Measurements from ENCODE around the gene SLC6A17.

SLC6A17 gene

DNA sequence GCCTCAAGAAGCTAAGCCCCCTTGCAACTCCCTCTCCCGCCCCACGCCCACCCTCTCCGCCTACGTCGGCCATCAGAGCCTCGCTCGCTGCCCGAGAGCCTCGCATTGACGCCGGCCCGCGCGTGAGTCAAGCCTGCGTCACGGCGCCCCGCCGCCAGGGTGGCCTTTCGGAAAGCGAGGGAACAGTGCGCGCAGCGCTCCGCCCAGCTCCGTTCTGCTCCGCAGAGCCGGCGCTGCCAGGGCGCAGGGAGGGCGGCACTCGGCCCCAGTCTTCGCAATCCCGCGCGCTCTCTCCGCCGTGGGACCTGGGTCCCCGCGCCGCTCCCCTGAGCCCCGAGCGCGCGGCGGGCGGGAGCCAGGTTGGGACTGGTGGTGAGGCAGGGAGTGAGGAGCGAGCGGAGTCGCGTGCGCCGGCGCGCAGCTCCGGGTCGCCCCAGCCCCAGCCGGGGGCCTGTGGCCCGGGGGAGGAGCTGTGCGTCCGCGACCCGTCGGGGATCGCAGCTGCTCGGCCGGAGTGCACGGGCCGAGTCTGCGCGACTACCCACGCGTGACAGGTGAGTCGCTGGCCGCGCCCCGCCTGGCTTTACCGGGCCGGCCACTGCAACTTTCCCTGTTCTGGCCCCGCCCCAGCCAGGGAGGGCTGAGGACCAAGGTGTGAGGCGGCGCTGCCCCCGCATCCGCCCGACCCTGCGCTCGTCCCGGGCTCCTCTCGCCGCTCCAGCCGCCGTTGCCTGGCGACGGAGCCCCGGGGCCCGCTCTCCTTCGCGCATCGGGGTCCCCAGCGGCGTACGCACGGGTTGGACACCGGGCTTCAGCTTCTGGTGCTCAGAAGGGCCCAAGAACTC is at the start of gene SLC6A17:
SLC6A17 (plus strand) TSS at position 165 of the 845 bp plus-strand sequence. CDS start 16,436 bp downstream, outside the sequence.
- peaks cover 3% of the 10 kb centered on the region for H3K4me1 Mint-ChIP-seq
- DNase-seq, result peak; percentile 39
- CTCF ChIA-PET, result no interaction called here
- peaks cover 3% of the 10 kb centered on the region for H3K27me3 Mint-ChIP-seq
- no peaks in the 10 kb centered on the region for H3K9me3 Mint-ChIP-seq
- H3K27ac Mint-ChIP-seq, result no peak within 1 kb of the TSS
- H3K36me3 Mint-ChIP-seq, result no peaks in the 10 kb centered on the region
- H3K4me3 Mint-ChIP-seq, result no peak within 1 kb of the TSS

DNA sequence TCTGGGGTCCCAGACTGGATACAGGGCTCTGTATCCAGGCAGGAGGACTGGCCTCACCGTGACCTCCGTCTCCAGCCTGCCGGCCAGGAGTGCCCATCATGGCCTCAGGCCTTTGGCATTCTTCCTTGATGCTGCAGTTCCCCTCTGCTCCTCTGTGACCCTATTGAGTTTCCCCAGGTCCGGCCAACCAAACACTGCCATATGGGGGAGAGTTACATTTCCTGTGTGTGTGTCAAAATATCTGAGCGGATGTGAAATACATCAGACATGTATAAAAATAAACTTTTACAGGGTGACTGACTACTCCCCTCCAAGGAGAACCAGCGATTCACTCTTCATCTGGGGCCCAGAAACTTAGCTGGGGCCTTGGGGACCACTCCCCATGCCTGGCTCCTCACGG is 48.2 kb upstream of the SLC6A17 start:
- no peaks in the 10 kb centered on the region for H3K36me3 Mint-ChIP-seq
- no peaks in the 10 kb centered on the region for H3K9me3 Mint-ChIP-seq
- H3K4me1 Mint-ChIP-seq, result no peaks in the 10 kb centered on the region
- CTCF ChIA-PET, result interaction anchor here (1.1 to 9.0 kb wide), 5 partner anchors 11 to 49 kb away, joined by 3 to 133 read pairs (median 6); partner anchors contain the start of gene UBL4B
- H3K27me3 Mint-ChIP-seq, result peaks cover 46% of the 10 kb centered on the region
- H3K4me3 Mint-ChIP-seq, result no peak overlapping the region
- no peak for DNase-seq
- no peak overlapping the region for H3K27ac Mint-ChIP-seq

DNA sequence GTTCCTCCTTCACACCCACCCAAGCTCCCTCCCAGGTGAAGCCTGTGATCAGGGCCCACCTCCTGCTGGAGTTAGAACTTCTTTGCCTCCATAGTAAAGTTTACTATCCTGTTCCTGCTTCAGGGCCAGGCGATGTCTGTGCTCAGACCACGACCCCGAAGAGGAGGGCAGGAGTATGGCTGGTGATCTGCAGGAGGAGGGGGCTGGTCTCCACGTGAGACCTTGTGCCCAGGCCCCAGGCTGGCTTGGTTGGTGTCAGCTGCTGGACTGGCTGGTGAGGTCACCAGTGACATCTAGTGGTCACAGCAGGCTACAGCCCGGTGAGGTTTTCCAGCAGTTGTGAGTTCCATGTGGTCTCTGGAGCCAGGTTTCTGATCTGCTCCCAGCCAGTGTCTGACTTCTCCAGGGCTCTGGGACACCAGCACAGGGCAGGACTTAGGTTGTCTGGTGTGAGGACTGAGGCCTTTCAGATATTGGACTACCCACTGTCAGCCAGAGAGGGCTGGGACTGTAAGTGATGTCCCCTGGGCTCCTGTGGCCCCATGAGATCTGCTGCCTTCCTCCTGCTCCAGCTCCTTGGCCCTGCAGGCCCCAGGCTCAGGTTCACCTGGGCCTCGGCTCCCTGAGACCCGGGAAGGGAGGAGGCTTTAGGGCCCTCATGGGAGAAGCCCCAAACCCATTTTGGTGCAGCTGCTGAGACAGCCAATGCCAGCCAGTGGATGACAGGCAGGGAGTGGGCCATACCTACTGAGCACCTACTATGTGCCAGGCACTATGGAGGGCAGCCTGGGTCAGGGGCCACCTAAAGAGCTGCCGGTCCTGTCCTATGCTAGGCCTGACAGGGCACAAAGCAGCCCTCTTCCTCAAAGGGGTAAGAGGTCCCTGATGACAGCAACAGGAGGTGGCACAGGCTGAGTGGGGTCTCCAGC is 44.0 kb upstream of the SLC6A17 start:
- H3K4me1 Mint-ChIP-seq, result no peaks in the 10 kb centered on the region
- peak; percentile 73 for DNase-seq
- H3K36me3 Mint-ChIP-seq, result no peaks in the 10 kb centered on the region
- H3K4me3 Mint-ChIP-seq, result no peak overlapping the region
- H3K27me3 Mint-ChIP-seq, result peaks cover 39% of the 10 kb centered on the region
- CTCF ChIA-PET, result interaction anchor here (1.0 to 9.0 kb wide), 17 partner anchors 9 to 81 kb away, joined by 3 to 133 read pairs (median 4); no protein-coding TSS in a partner anchor
- H3K9me3 Mint-ChIP-seq, result no peaks in the 10 kb centered on the region
- H3K27ac Mint-ChIP-seq, result no peak overlapping the region

DNA sequence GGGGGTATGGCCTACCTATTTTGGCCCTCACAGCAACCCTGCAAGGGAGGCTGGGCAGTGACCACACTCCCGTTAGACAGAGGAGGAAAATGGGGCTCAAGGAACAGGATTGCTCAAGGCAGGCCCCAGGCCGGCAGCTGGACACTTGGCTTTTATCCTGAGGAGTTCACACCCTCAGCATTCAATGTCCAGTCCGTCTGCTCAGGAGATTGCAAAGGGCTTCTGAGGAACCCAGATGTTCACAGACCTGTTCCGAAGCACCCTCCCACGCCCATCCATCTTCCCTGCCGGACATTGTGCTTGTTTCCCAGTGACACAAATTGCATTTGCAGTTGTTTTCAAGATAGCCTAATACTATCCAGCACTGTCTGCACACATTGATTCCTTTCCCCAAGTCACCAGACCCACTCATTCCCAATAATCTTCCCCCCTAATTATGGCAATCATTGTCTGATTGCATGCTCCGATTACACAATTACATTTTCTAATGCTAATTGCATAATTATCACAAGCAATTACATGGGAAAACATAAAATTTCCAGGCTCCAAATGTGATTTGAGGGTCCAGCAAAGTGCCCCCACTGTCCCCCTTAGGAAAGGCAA is 42.3 kb upstream of the SLC6A17 start:
- Mint-ChIP-seq H3K4me3 (no peak overlapping the region), H3K9me3 (no peaks in the 10 kb centered on the region), H3K27ac (no peak overlapping the region), H3K36me3 (no peaks in the 10 kb centered on the region), H3K4me1 (no peaks in the 10 kb centered on the region), H3K27me3 (peaks cover 46% of the 10 kb centered on the region)
- DNase-seq, result no peak
- CTCF ChIA-PET, result interaction anchor here (9.0 kb wide), 1 partner anchor 19 kb away, joined by 133 read pairs; no protein-coding TSS in a partner anchor

DNA sequence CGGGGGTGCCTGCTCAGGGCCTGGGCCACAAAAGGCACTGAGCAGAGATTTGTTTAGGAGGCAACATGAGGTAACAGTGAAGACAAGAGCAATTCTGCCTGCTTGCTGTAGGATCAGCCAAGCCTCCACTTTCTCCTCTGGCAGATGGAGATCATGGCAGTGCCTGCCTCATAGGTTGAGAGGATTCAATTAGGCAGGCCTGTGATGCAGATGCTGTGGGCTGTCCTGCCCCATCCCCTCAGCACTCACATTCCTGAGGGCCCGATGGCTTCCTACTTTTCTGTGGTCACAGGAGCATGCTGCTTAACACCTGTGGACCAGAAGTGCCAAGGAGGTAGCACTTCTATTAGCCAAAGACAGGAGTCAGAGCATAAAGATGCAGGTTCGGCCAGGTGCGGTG is 39.2 kb upstream of the SLC6A17 start:
- no peak overlapping the region for H3K4me3 Mint-ChIP-seq
- H3K9me3 Mint-ChIP-seq, result no peaks in the 10 kb centered on the region
- H3K27me3 Mint-ChIP-seq, result peaks cover 73% of the 10 kb centered on the region
- no peaks in the 10 kb centered on the region for H3K36me3 Mint-ChIP-seq
- no peak for DNase-seq
- H3K4me1 Mint-ChIP-seq, result no peaks in the 10 kb centered on the region
- CTCF ChIA-PET, result interaction anchor here (1.3 kb wide), 1 partner anchor 23 kb away, joined by 5 read pairs; no protein-coding TSS in a partner anchor
- H3K27ac Mint-ChIP-seq, result no peak overlapping the region

DNA sequence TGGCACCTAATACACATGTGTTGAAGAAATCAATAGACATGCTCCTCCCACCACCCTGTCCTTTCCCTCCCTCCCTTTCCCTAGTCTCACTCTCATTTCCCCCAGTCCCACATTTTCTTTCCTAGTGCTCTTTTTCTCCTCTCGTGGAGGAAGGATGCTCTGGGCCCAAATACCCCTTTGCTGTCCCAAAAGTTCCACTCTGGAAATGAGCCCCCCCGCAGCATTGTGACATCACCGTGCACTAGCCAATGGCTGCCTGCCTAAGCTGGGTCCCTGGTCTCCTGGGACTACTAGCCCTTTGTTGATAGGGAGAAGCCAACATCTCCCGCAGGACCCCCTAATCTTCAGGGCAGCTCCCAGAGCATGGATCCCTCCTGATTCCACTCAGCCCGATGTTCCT is 38.2 kb upstream of the SLC6A17 start, which contains the start of gene UBL4B:
UBL4B (plus strand) TSS at position 301 of the 400 bp plus-strand sequence; CDS start at position 393, 92 bp downstream.
- Mint-ChIP-seq H3K9me3 (no peaks in the 10 kb centered on the region), H3K27ac (no peak within 1 kb of the TSS), H3K27me3 (peaks cover 77% of the 10 kb centered on the region), H3K4me1 (no peaks in the 10 kb centered on the region), H3K4me3 (no peak within 1 kb of the TSS), H3K36me3 (no peaks in the 10 kb centered on the region)
- CTCF ChIA-PET, result interaction anchor here (1.4 to 2.0 kb wide), 3 partner anchors 8 to 21 kb away, joined by 3 to 12 read pairs (median 5); no protein-coding TSS in a partner anchor
- DNase-seq, result no peak

DNA sequence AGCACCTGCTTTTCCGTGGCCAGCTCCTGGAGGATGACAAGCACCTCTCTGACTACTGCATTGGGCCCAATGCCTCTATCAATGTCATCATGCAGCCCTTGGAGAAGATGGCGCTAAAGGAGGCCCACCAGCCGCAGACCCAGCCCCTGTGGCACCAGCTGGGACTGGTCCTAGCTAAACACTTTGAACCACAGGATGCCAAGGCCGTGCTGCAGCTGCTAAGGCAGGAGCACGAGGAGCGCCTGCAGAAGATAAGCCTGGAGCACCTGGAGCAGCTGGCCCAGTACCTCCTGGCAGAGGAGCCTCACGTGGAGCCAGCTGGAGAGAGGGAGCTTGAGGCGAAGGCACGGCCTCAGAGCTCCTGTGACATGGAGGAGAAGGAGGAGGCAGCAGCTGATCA is 37.6 kb upstream of the SLC6A17 start:
- H3K4me1 Mint-ChIP-seq, result no peaks in the 10 kb centered on the region
- CTCF ChIA-PET, result interaction anchor here (1.3 to 2.0 kb wide), 4 partner anchors 9 to 25 kb away, joined by 3 to 12 read pairs (median 5); no protein-coding TSS in a partner anchor

DNA sequence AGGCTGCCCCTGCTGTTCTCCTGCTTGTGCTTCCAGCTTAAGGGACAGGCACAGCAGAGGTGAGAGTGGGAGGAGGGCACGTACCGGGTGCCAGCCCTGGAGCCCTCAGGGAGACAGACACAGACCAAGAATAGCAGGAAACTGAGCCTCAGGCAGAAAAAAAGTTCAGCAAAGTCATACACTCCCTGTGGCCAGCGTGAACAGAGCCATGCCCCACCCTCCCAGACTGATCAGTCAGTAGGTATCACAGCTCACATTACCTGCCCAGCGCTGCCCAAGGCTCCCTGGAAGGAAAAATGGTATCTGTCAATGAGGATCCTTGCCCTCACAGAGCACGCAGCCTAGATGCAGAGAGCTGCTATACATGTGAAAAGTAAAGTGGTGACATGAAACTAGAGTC is 36.7 kb upstream of the SLC6A17 start:
- CTCF ChIA-PET, result interaction anchor here (1.3 to 2.0 kb wide), 4 partner anchors 10 to 26 kb away, joined by 3 to 12 read pairs (median 5); no protein-coding TSS in a partner anchor
- Mint-ChIP-seq H3K9me3 (no peaks in the 10 kb centered on the region), H3K27ac (no peak overlapping the region), H3K27me3 (peaks cover 73% of the 10 kb centered on the region), H3K4me1 (no peaks in the 10 kb centered on the region), H3K4me3 (no peak overlapping the region), H3K36me3 (no peaks in the 10 kb centered on the region)
- DNase-seq, result no peak

More for the DNA sequence above, 37.6 kb upstream of the SLC6A17 start:
- no peak for DNase-seq
- peaks cover 77% of the 10 kb centered on the region for H3K27me3 Mint-ChIP-seq
- no peaks in the 10 kb centered on the region for H3K9me3 Mint-ChIP-seq
- H3K27ac Mint-ChIP-seq, result no peak overlapping the region
- H3K4me3 Mint-ChIP-seq, result no peak overlapping the region
- no peaks in the 10 kb centered on the region for H3K36me3 Mint-ChIP-seq

DNA sequence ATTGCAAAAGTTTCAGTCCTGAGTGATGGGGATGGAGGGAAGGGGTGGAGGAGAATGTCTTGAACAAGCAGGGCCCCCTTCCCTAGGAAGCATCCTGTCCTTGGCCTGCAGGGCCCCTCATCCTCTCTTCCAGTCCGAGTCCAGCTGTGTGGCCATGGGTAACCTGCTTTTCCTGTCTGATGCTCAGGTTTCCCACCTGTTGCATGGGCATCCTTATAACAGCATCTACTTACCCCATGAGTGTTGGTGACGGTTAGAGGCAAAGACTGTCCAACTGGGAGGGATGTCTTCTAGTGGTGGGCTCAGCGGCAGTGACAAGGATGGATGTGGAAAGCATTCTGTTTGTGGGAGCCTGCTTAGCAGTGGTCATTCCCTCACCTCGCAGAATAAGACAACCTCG is 36.1 kb upstream of the SLC6A17 start:
- Mint-ChIP-seq H3K27me3 (peaks cover 69% of the 10 kb centered on the region), H3K36me3 (no peaks in the 10 kb centered on the region), H3K27ac (no peak overlapping the region), H3K4me1 (no peaks in the 10 kb centered on the region), H3K9me3 (no peaks in the 10 kb centered on the region), H3K4me3 (no peak overlapping the region)
- no peak for DNase-seq
- CTCF ChIA-PET, result interaction anchor here (1.3 to 1.8 kb wide), 3 partner anchors 9 to 60 kb away, joined by 4 to 8 read pairs (median 7); no protein-coding TSS in a partner anchor

DNA sequence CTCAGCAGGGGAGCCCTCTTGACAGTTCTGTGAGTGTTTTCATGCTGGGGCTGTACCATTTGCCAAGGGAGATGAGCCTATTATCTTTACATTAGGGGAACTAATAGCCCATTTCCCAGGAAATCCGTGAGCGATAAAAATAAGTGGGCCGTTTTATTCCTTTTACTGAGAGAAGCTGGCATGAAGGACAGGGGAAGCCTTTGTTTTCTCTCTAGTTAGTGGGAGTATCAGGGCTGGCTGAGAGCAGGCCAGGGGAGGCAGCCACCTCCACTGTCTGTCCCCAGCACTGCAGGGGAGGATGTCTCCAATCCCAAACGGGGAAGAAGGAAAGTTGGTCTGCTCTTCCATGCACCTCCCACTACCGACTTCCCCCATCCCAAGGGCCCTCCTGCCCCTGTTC is 35.5 kb upstream of the SLC6A17 start:
- no peak overlapping the region for H3K4me3 Mint-ChIP-seq
- H3K36me3 Mint-ChIP-seq, result no peaks in the 10 kb centered on the region
- no peak for DNase-seq
- CTCF ChIA-PET, result interaction anchor here (1.0 to 1.8 kb wide), 4 partner anchors 9 to 61 kb away, joined by 3 to 8 read pairs (median 6); no protein-coding TSS in a partner anchor
- no peak overlapping the region for H3K27ac Mint-ChIP-seq
- no peaks in the 10 kb centered on the region for H3K9me3 Mint-ChIP-seq
- H3K27me3 Mint-ChIP-seq, result peaks cover 64% of the 10 kb centered on the region
- no peaks in the 10 kb centered on the region for H3K4me1 Mint-ChIP-seq

DNA sequence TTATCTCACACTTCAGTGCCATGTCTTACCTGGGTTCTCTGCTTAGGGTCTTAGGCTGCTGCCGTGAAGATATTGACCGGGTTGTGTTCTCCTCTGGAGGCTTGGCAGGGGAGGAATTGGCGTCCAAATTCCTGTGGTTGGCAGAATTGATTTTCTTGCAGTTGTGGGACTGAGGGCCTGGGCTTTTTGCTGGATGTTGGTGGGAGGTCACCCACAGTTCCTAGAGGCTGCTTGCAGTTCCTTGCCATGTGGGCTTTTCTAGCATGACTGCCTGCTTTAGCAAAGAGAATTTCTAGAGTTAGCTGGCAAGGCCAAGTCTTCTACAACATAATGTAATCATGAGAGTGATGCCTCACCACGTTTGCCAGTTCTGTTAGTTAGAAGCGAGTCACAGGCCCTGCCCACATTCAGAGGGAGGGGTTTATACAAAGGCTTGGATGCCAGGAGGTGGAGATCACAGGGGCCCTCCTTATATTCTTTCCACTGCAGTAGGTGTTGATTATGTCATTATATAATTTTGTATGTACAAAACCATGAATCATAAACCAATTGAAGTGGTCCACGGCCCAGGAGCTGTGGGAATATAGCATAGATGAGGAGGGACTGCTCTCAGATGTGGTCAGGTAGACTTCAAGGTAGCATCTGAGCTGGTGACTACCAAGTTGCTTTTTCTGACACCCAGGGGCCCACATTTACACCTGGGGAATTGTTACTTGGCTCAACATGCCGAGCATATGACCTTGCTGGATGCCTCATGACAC is 31.5 kb upstream of the SLC6A17 start:
- Mint-ChIP-seq H3K4me1 (no peaks in the 10 kb centered on the region), H3K27me3 (peaks cover 51% of the 10 kb centered on the region), H3K4me3 (no peak overlapping the region), H3K36me3 (peaks cover 3% of the 10 kb centered on the region), H3K27ac (no peak overlapping the region), H3K9me3 (peaks cover 8% of the 10 kb centered on the region)
- CTCF ChIA-PET, result interaction anchor here (1.3 kb wide), 1 partner anchor 13 kb away, joined by 4 read pairs; no protein-coding TSS in a partner anchor
- no peak for DNase-seq

DNA sequence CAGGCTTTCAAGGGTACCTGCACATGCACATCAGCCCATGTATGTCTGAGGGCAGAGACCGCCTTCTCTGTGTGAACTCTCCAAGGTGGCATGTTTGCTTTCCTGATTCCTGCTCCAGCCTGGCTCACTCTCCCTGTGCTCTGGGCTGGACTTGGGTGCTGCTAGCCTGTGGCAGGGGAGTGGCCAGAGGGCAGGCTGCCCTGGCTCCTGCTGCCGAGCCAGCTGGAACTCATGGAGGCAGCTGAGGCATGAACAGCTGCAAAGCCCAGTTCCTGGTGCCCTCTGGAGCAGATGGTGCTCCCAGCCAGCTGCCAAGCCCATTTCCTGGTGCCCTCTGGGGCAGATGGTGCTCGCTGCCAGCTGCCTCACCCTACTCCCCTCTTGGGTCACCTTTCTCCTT is 30.5 kb upstream of the SLC6A17 start:
- H3K9me3 Mint-ChIP-seq, result peaks cover 10% of the 10 kb centered on the region
- no peak overlapping the region for H3K4me3 Mint-ChIP-seq
- H3K27me3 Mint-ChIP-seq, result peaks cover 41% of the 10 kb centered on the region
- H3K36me3 Mint-ChIP-seq, result peaks cover 3% of the 10 kb centered on the region
- no peak overlapping the region for H3K27ac Mint-ChIP-seq
- DNase-seq, result peak; percentile 8
- no peaks in the 10 kb centered on the region for H3K4me1 Mint-ChIP-seq
- CTCF ChIA-PET, result no interaction called here
